SJSA1 (cell line): ENCODE data around the gene GNS. TPM values are rescaled to one million over a fixed set of nuclear protein-coding genes. Genes with fewer than 3 reads are reported as not detected.

ENCODE experiments used
- DNase-seq, 2 experiments: peaks; one replicate each; pipeline ENCODE4 v3.0.0-alpha.2; 2015 to 2020; ENCODE audit warnings: low spot score in 2 of 2, low read depth in 1 of 2
- H3K27ac ChIP-seq: fragments of 250-450 bp; sonication (Bioruptor Pico); 2 replicates; pipeline ENCODE4 v1.5.1; 2020; ENCODE audit warnings: mild to moderate bottlenecking, moderate library complexity
- H3K27me3 ChIP-seq: fragments of 250-450 bp; sonication (Bioruptor Pico); replicated peaks from 2 replicates; pipeline ENCODE4 v1.5.1; 2020; ENCODE audit warnings: mild to moderate bottlenecking, moderate library complexity
- H3K36me3 ChIP-seq: fragments of 250-450 bp; sonication (Bioruptor Pico); 2 replicates; pipeline ENCODE4 v1.5.1; 2020; ENCODE audit warnings: mild to moderate bottlenecking
- H3K4me1 ChIP-seq: fragments of 250-450 bp; sonication (Bioruptor Pico); replicated peaks from 2 replicates; pipeline ENCODE4 v1.6.1; 2021; ENCODE audit warnings: mild to moderate bottlenecking
- H3K4me3 ChIP-seq: fragments of 250-450 bp; sonication (Bioruptor Pico); 2 replicates; pipeline ENCODE4 v1.5.1; 2020; ENCODE audit warnings: mild to moderate bottlenecking
- H3K9me3 ChIP-seq: fragments of 250-450 bp; sonication (Bioruptor Pico); replicated peaks from 2 replicates; pipeline ENCODE4 v1.5.1; 2020; ENCODE audit warnings: mild to moderate bottlenecking
- total RNA-seq: library from RNA; depleted of rRNA; stranded (reverse); fragments of >200 nt; shearing (Covaris generic); gene quantifications from 2 replicates; pipeline ENCODE4 v1.2.3, GENCODE V29; 2014

Gene GNS
- total RNA-seq, 1 experiment from 2014 or later, result 97.6 TPM

- H3K9me3 ChIP-seq, result no peaks in the 10 kb centered on the region
- H3K36me3 ChIP-seq, result peaks cover 65% of the 10 kb centered on the region
- H3K4me3 ChIP-seq, result no peak overlapping the region
- H3K4me1 ChIP-seq, result peaks cover 2% of the 10 kb centered on the region; the same call in 1 of the 2 replicates
- H3K27ac ChIP-seq, result no peak overlapping the region
- DNase-seq, result no peak
- no peaks in the 10 kb centered on the region for H3K27me3 ChIP-seq
These were observed 19.4 kb downstream of the GNS start for GRCh38 chr12:64739778-64740177.

GRCh38 chr12:64737539-64737938 lies 21.7 kb downstream of the GNS start:
- Histone ChIP-seq H3K27me3 (no peaks in the 10 kb centered on the region), H3K9me3 (no peaks in the 10 kb centered on the region), H3K4me3 (no peak overlapping the region), H3K27ac (no peak overlapping the region), H3K4me1 (no peaks in the 10 kb centered on the region), H3K36me3 (peaks cover 42% of the 10 kb centered on the region)
- DNase-seq, result no peak

- H3K27me3 ChIP-seq, result no peaks in the 10 kb centered on the region
- no peak overlapping the region for H3K4me3 ChIP-seq
- H3K27ac ChIP-seq, result no peak overlapping the region
- H3K36me3 ChIP-seq, result peaks cover 38% of the 10 kb centered on the region
- DNase-seq, result no peak
- H3K9me3 ChIP-seq, result no peaks in the 10 kb centered on the region
- H3K4me1 ChIP-seq, result no peaks in the 10 kb centered on the region
These were observed 22.4 kb downstream of the GNS start for GRCh38 chr12:64736771-64737170.

GRCh38 chr12:64735442-64735841 lies 23.8 kb downstream of the GNS start:
- H3K27ac ChIP-seq, result no peak overlapping the region
- H3K9me3 ChIP-seq, result no peaks in the 10 kb centered on the region
- no peak for DNase-seq
- no peaks in the 10 kb centered on the region for H3K4me1 ChIP-seq
- no peaks in the 10 kb centered on the region for H3K27me3 ChIP-seq
- H3K4me3 ChIP-seq, result no peak overlapping the region
- peaks cover 35% of the 10 kb centered on the region for H3K36me3 ChIP-seq

GRCh38 chr12:64733857-64734256 lies 25.3 kb downstream of the GNS start:
- H3K9me3 ChIP-seq, result no peaks in the 10 kb centered on the region
- no peak overlapping the region for H3K4me3 ChIP-seq
- H3K4me1 ChIP-seq, result no peaks in the 10 kb centered on the region
- H3K27ac ChIP-seq, result no peak overlapping the region
- no peak for DNase-seq
- H3K36me3 ChIP-seq, result peaks cover 23% of the 10 kb centered on the region
- H3K27me3 ChIP-seq, result no peaks in the 10 kb centered on the region

- Histone ChIP-seq H3K4me1 (no peaks in the 10 kb centered on the region), H3K27me3 (no peaks in the 10 kb centered on the region), H3K27ac (no peak overlapping the region), H3K36me3 (peaks cover 10% of the 10 kb centered on the region), H3K4me3 (no peak overlapping the region), H3K9me3 (no peaks in the 10 kb centered on the region)
- no peak for DNase-seq
These were observed 27.5 kb downstream of the GNS start for GRCh38 chr12:64731683-64732082.

GRCh38 chr12:64730588-64730969 lies 28.6 kb downstream of the GNS start:
- Histone ChIP-seq H3K27ac (no peak overlapping the region), H3K36me3 (no peaks in the 10 kb centered on the region; the same call in 1 of the 2 replicates), H3K27me3 (no peaks in the 10 kb centered on the region), H3K4me1 (no peaks in the 10 kb centered on the region), H3K4me3 (no peak overlapping the region), H3K9me3 (no peaks in the 10 kb centered on the region)
- no peak for DNase-seq

- H3K36me3 ChIP-seq, result no peaks in the 10 kb centered on the region; the same call in 1 of the 2 replicates
- H3K27me3 ChIP-seq, result no peaks in the 10 kb centered on the region
- H3K4me1 ChIP-seq, result no peaks in the 10 kb centered on the region
- no peaks in the 10 kb centered on the region for H3K9me3 ChIP-seq
- no peak overlapping the region for H3K27ac ChIP-seq
- H3K4me3 ChIP-seq, result no peak overlapping the region
- DNase-seq, result no peak
These were observed 29.2 kb downstream of the GNS start for GRCh38 chr12:64729909-64730587.

- peaks cover 17% of the 10 kb centered on the region for H3K36me3 ChIP-seq
- no peaks in the 10 kb centered on the region for H3K9me3 ChIP-seq
- H3K27me3 ChIP-seq, result no peaks in the 10 kb centered on the region
- DNase-seq, result no peak
- no peak overlapping the region for H3K27ac ChIP-seq
- no peak overlapping the region for H3K4me3 ChIP-seq
- no peaks in the 10 kb centered on the region for H3K4me1 ChIP-seq
These were observed 34.9 kb downstream of the GNS start for GRCh38 chr12:64724201-64724745.

- no peaks in the 10 kb centered on the region for H3K27me3 ChIP-seq
- no peak overlapping the region for H3K27ac ChIP-seq
- H3K4me3 ChIP-seq, result no peak overlapping the region
- H3K36me3 ChIP-seq, result peaks cover 17% of the 10 kb centered on the region
- no peaks in the 10 kb centered on the region for H3K4me1 ChIP-seq
- DNase-seq, result no peak
- no peaks in the 10 kb centered on the region for H3K9me3 ChIP-seq
These were observed 35.6 kb downstream of the GNS start for GRCh38 chr12:64723630-64724029.

GRCh38 chr12:64722835-64723234 lies 36.4 kb downstream of the GNS start:
- Histone ChIP-seq H3K27ac (no peak overlapping the region), H3K4me3 (no peak overlapping the region)
- no peak for DNase-seq

GRCh38 chr12:64720884-64721283 lies 38.3 kb downstream of the GNS start:
- no peak overlapping the region for H3K4me3 ChIP-seq
- no peak for DNase-seq
- H3K36me3 ChIP-seq, result peaks cover 26% of the 10 kb centered on the region
- H3K27ac ChIP-seq, result no peak overlapping the region
- H3K9me3 ChIP-seq, result no peaks in the 10 kb centered on the region
- H3K27me3 ChIP-seq, result no peaks in the 10 kb centered on the region
- peaks cover 5% of the 10 kb centered on the region for H3K4me1 ChIP-seq

More at GRCh38 chr12:64722835-64723234, 36.4 kb downstream of the GNS start:
- Histone ChIP-seq H3K9me3 (no peaks in the 10 kb centered on the region), H3K27me3 (no peaks in the 10 kb centered on the region), H3K36me3 (peaks cover 17% of the 10 kb centered on the region), H3K4me1 (no peaks in the 10 kb centered on the region)

GRCh38 chr12:64718649-64719048 lies 40.6 kb downstream of the GNS start:
- H3K36me3 ChIP-seq, result peaks cover 40% of the 10 kb centered on the region
- H3K9me3 ChIP-seq, result no peaks in the 10 kb centered on the region
- no peak for DNase-seq
- H3K4me1 ChIP-seq, result peaks cover 5% of the 10 kb centered on the region
- H3K4me3 ChIP-seq, result no peak overlapping the region
- H3K27ac ChIP-seq, result no peak overlapping the region
- H3K27me3 ChIP-seq, result no peaks in the 10 kb centered on the region

- Histone ChIP-seq H3K9me3 (no peaks in the 10 kb centered on the region), H3K4me3 (no peak overlapping the region), H3K4me1 (peaks cover 5% of the 10 kb centered on the region), H3K36me3 (peaks cover 37% of the 10 kb centered on the region), H3K27me3 (no peaks in the 10 kb centered on the region), H3K27ac (no peak overlapping the region)
- DNase-seq, result no peak
These were observed 42.3 kb downstream of the GNS start for GRCh38 chr12:64716839-64717455.
